IPS DF 6.9 (cell line): ENCODE results near the gene SDK1.
"Not testable (repeated sequence)": the region's sequence is repeated elsewhere in the genome, so short reads cannot be mapped to it uniquely, and the experiment has no call there.

Experiments used
- DNase-seq: peaks from one replicate; pipeline ENCODE4 v3.0.0-alpha.2; 2013; ENCODE audit warnings: low read depth, low spot score
- H3K27ac ChIP-seq: one replicate; pipeline ENCODE4 v1.5.1; 2013; ENCODE audit warnings: low read length, control low read depth
- H3K27me3 ChIP-seq: 2 replicates; pipeline ENCODE4 v1.6.1; 2013; ENCODE audit warnings: mild to moderate bottlenecking, low read length; ENCODE audit not compliant: control insufficient read depth, insufficient read depth
- H3K36me3 ChIP-seq: 2 replicates; pipeline ENCODE4 v1.6.1; 2013; ENCODE audit warnings: low read length; ENCODE audit not compliant: control insufficient read depth, insufficient read depth
- H3K4me1 ChIP-seq: 2 replicates; pipeline ENCODE4 v1.6.1; 2013; ENCODE audit warnings: low read length; ENCODE audit not compliant: control insufficient read depth, insufficient read depth
- H3K4me3 ChIP-seq: 2 replicates; pipeline ENCODE4 v1.5.1; 2013; ENCODE audit warnings: mild to moderate bottlenecking, low read length
- H3K9me3 ChIP-seq: 2 replicates; pipeline ENCODE4 v1.6.1; 2013; ENCODE audit warnings: low read length, inconsistent platforms; ENCODE audit not compliant: control insufficient read depth, insufficient read depth
- WGBS: extraction: QIAGEN DNeasy Blood & Tissue Kit; methylation state at CpG from one replicate; pipeline ENCODE4 v1.1.7; 2013; ENCODE audit warnings: mixed read lengths, missing lambda C conversion rate; ENCODE audit not compliant: insufficient read length, insufficient coverage; 5-methylcytosine and 5-hydroxymethylcytosine counted together

SDK1 gene

DNA sequence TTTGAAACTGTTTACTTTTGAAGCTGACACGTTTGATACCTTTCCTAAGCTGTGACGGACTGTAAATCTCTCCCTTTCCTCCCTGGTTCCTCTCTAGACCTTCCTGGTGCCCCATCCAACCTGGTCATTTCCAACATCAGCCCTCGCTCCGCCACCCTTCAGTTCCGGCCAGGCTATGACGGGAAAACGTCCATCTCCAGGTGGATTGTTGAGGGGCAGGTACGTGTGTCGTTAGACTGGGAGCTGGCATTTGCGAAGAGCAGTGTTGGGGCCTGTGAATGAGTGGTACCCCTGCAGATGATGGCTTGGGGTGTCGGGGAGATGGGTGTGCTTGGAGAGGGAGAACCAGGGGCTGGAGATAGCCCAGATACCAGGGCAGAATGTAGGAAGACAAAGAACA is 778.3 kb downstream of the SDK1 start:
- H3K4me1 ChIP-seq: peaks cover 1% of the 10 kb centered on the region; the same call in 1 of the 2 replicates
- no peaks in the 10 kb centered on the region for H3K36me3 ChIP-seq
- no peaks in the 10 kb centered on the region for H3K27me3 ChIP-seq
- DNase-seq: no peak
- no peak overlapping the region for H3K4me3 ChIP-seq
- no peaks in the 10 kb centered on the region for H3K9me3 ChIP-seq
- no CpG with 5 or more reads among the region's 11 CpGs for WGBS
- H3K27ac ChIP-seq: no peak overlapping the region

- no CpG with 5 or more reads among the region's 13 CpGs for WGBS
- Histone ChIP-seq H3K27me3 (no peaks in the 10 kb centered on the region), H3K4me1 (peaks cover 1% of the 10 kb centered on the region; the same call in 1 of the 2 replicates), H3K27ac (no peak overlapping the region), H3K36me3 (no peaks in the 10 kb centered on the region), H3K4me3 (no peak overlapping the region), H3K9me3 (no peaks in the 10 kb centered on the region)
- no peak for DNase-seq
Measured at GRCh38 chr7:4079956-4080355, 778.9 kb downstream of the SDK1 start.

GRCh38 chr7:4080954-4081353 is 779.9 kb downstream of the SDK1 start:
- no peak overlapping the region for H3K4me3 ChIP-seq
- peaks cover 1% of the 10 kb centered on the region; the same call in 1 of the 2 replicates for H3K4me1 ChIP-seq
- H3K27ac ChIP-seq: no peak overlapping the region
- no peaks in the 10 kb centered on the region for H3K36me3 ChIP-seq
- no CpG with 5 or more reads among the region's 13 CpGs for WGBS
- H3K27me3 ChIP-seq: no peaks in the 10 kb centered on the region
- H3K9me3 ChIP-seq: no peaks in the 10 kb centered on the region
- DNase-seq: no peak

GRCh38 chr7:4083513-4083912 is 782.5 kb downstream of the SDK1 start:
- no peaks in the 10 kb centered on the region for H3K36me3 ChIP-seq
- no CpG with 5 or more reads among the region's 1 CpG for WGBS
- no peaks in the 10 kb centered on the region for H3K9me3 ChIP-seq
- H3K27me3 ChIP-seq: no peaks in the 10 kb centered on the region
- peaks cover 1% of the 10 kb centered on the region; the same call in 1 of the 2 replicates for H3K4me1 ChIP-seq
- DNase-seq: no peak
- no peak overlapping the region for H3K27ac ChIP-seq
- H3K4me3 ChIP-seq: no peak overlapping the region

- no peaks in the 10 kb centered on the region for H3K27me3 ChIP-seq
- no peak for DNase-seq
Measured at GRCh38 chr7:4084271-4084670, 783.2 kb downstream of the SDK1 start.

GRCh38 chr7:4085937-4086691 is 785.1 kb downstream of the SDK1 start:
- no peaks in the 10 kb centered on the region for H3K27me3 ChIP-seq
- H3K27ac ChIP-seq: no peak overlapping the region
- no peaks in the 10 kb centered on the region for H3K36me3 ChIP-seq
- no peak for DNase-seq
- no peak overlapping the region for H3K4me3 ChIP-seq
- H3K9me3 ChIP-seq: no peaks in the 10 kb centered on the region
- WGBS: no CpG with 5 or more reads among the region's 12 CpGs
- H3K4me1 ChIP-seq: peaks cover under 1% of the 10 kb centered on the region; the same call in 1 of the 2 replicates

More at GRCh38 chr7:4084271-4084670, 783.2 kb downstream of the SDK1 start:
- peaks cover 1% of the 10 kb centered on the region; the same call in 1 of the 2 replicates for H3K4me1 ChIP-seq
- no peak overlapping the region for H3K27ac ChIP-seq
- H3K4me3 ChIP-seq: no peak overlapping the region
- no CpG with 5 or more reads among the region's 6 CpGs for WGBS
- H3K9me3 ChIP-seq: no peaks in the 10 kb centered on the region
- H3K36me3 ChIP-seq: no peaks in the 10 kb centered on the region

GRCh38 chr7:4086723-4087122 is 785.7 kb downstream of the SDK1 start:
- no peak for DNase-seq
- H3K27ac ChIP-seq: no peak overlapping the region
- H3K36me3 ChIP-seq: no peaks in the 10 kb centered on the region
- no CpG with 5 or more reads among the region's 1 CpG for WGBS
- no peaks in the 10 kb centered on the region for H3K9me3 ChIP-seq
- H3K27me3 ChIP-seq: no peaks in the 10 kb centered on the region
- H3K4me1 ChIP-seq: no peaks in the 10 kb centered on the region
- H3K4me3 ChIP-seq: no peak overlapping the region

- H3K9me3 ChIP-seq: no peaks in the 10 kb centered on the region
- no CpG with 5 or more reads among the region's 12 CpGs for WGBS
- no peak for DNase-seq
- H3K4me1 ChIP-seq: no peaks in the 10 kb centered on the region
- no peaks in the 10 kb centered on the region for H3K27me3 ChIP-seq
- H3K36me3 ChIP-seq: no peaks in the 10 kb centered on the region
- H3K4me3 ChIP-seq: no peak overlapping the region
- no peak overlapping the region for H3K27ac ChIP-seq
Measured at GRCh38 chr7:4091767-4092166, 790.7 kb downstream of the SDK1 start.

- no peak for DNase-seq
- Histone ChIP-seq H3K27me3 (no peaks in the 10 kb centered on the region), H3K36me3 (no peaks in the 10 kb centered on the region), H3K9me3 (no peaks in the 10 kb centered on the region), H3K27ac (no peak overlapping the region), H3K4me1 (no peaks in the 10 kb centered on the region), H3K4me3 (no peak overlapping the region)
- WGBS: no CpG with 5 or more reads among the region's 2 CpGs
Measured at GRCh38 chr7:4093035-4093434, 792.0 kb downstream of the SDK1 start.

- no CpG with 5 or more reads among the region's 21 CpGs for WGBS
Measured at GRCh38 chr7:4093483-4093882, 792.4 kb downstream of the SDK1 start.

GRCh38 chr7:4094158-4094557 is 793.1 kb downstream of the SDK1 start:
- H3K27ac ChIP-seq, H3K4me3 ChIP-seq, DNase-seq, H3K36me3 ChIP-seq, H3K9me3 ChIP-seq, H3K27me3 ChIP-seq, H3K4me1 ChIP-seq: not testable (repeated sequence)
- WGBS: no CpG with 5 or more reads among the region's 9 CpGs

More at GRCh38 chr7:4093483-4093882, 792.4 kb downstream of the SDK1 start:
- no peak for DNase-seq
- Histone ChIP-seq H3K36me3 (no peaks in the 10 kb centered on the region), H3K27me3 (no peaks in the 10 kb centered on the region), H3K4me3 (no peak overlapping the region), H3K27ac (no peak overlapping the region), H3K4me1 (no peaks in the 10 kb centered on the region), H3K9me3 (no peaks in the 10 kb centered on the region)
